SU-DHL-6 (cell line): ENCODE results near the gene MED8.

Experiments used
- H2AFZ ChIP-seq: fragments of 200-600 bp; sonication (generic); 2 replicates; pipeline ENCODE4 v1.6.1; 2014; ENCODE audit warnings: low read depth, mild to moderate bottlenecking, moderate library complexity, mixed read lengths, antibody characterized with exemption, low read length; ENCODE audit not compliant: severe bottlenecking
- H3F3A ChIP-seq: fragments of 200-600 bp; shearing (Covaris generic); 2 replicates; pipeline ENCODE4 v1.6.0; 2016; ENCODE audit warnings: antibody characterized with exemption, mild to moderate bottlenecking; ENCODE audit not compliant: insufficient read depth
- H3K27ac ChIP-seq: fragments of 200-600 bp; sonication (generic); 2 replicates; pipeline ENCODE4 v1.5.1; 2016; ENCODE audit warnings: low read depth, mild to moderate bottlenecking, low read length, moderate library complexity, mixed read lengths
- H3K27me3 ChIP-seq: fragments of 200-600 bp; sonication (generic), shearing (Covaris generic); 2 replicates; pipeline ENCODE4 v1.6.0; 2014; ENCODE audit warnings: mild to moderate bottlenecking, low read length
- H3K36me3 ChIP-seq: fragments of 200-600 bp; sonication (generic); 2 replicates; pipeline ENCODE4 v1.6.1; 2014; ENCODE audit warnings: mild to moderate bottlenecking, low read length, mixed read lengths
- H3K4me2 ChIP-seq: fragments of 300-600, 200-600 bp; shearing (Covaris generic), sonication (generic); 2 replicates; pipeline ENCODE4 v1.6.0; 2014; ENCODE audit warnings: low read length, low read depth, mild to moderate bottlenecking; ENCODE audit not compliant: poor library complexity, severe bottlenecking
- H3K4me3 ChIP-seq: fragments of 200-600 bp; sonication (generic); 2 replicates; pipeline ENCODE4 v1.5.1; 2014; ENCODE audit warnings: antibody characterized with exemption, low read length, mild to moderate bottlenecking, mixed read lengths; ENCODE audit not compliant: insufficient read depth, poor library complexity, severe bottlenecking
- H3K79me2 ChIP-seq: fragments of 200-600 bp; sonication (generic); 2 replicates; pipeline ENCODE4 v1.6.1; 2014; ENCODE audit warnings: mild to moderate bottlenecking, low read length, moderate library complexity; ENCODE audit not compliant: insufficient read depth
- H3K9ac ChIP-seq: fragments of 200-600 bp; sonication (generic); 2 replicates; pipeline ENCODE4 v1.7.0; 2014; ENCODE audit warnings: mild to moderate bottlenecking, low read length
- H3K9me2 ChIP-seq: fragments of 200-600 bp; sonication (generic); replicated peaks from 2 replicates; pipeline ENCODE4 v1.6.1; 2014; ENCODE audit warnings: low read length; ENCODE audit not compliant: insufficient read depth
- H3K9me3 ChIP-seq: fragments of 200-600 bp; sonication (generic); 2 replicates; pipeline ENCODE4 v1.6.1; 2014; ENCODE audit warnings: low read length, mixed read lengths; ENCODE audit not compliant: insufficient read depth
- H4K20me1 ChIP-seq: fragments of 200-600 bp; sonication (generic); 2 replicates; pipeline ENCODE4 v1.6.1; 2014; ENCODE audit warnings: low read depth, mild to moderate bottlenecking, antibody characterized with exemption, low read length, moderate library complexity, mixed read lengths
- CTCF ChIP-seq: fragments of 200-600 bp; sonication (generic); IDR thresholded peaks from one replicate; pipeline ENCODE4 v1.5.1; 2017; ENCODE audit warnings: antibody characterized with exemption, mild to moderate bottlenecking, low read length, moderate library complexity; ENCODE audit not compliant: insufficient read depth, poor library complexity, severe bottlenecking
- EZH2phosphoT487 ChIP-seq: fragments of 200-600 bp; sonication (generic), shearing (Covaris generic); conservative IDR thresholded peaks from 2 replicates; pipeline ENCODE4 v1.6.1; 2018; ENCODE audit warnings: mild to moderate bottlenecking, antibody characterized with exemption, low read length, moderate library complexity, mixed read lengths

The MED8 gene

DNA sequence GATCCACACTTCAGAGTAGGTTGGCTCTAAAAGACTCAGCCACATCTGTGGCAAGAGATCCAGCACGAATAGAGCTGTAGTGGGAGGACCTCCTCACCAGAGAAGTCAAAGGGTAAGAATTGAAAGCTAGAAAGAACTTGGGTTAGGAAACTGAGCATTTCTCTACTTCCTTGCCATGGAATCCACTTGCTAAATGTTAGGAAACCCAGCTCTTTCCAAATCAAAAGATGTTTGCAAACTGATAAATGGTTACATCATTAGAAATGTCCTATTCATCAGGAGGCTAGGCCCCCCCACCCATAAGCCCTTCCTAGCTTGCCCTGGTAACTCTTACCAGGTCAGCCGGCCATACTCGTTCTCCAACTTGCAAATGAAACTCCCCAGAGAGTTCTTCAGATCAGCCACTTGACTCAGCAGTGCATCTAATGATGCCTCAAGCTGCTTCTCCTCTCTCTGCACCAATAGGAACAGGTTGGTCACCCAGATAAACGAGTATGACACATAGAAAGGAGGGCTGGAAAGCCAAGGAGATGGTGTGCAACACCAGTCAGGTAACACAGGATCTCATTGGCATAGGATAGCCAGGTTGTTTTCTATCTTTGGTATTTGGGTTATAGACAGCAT, 1.5 kb downstream of the MED8 start:
- no peaks in the 10 kb centered on the region for H4K20me1 ChIP-seq
- H3K27me3 ChIP-seq = no peaks in the 10 kb centered on the region
- H3K9me3 ChIP-seq = no peaks in the 10 kb centered on the region
- no peaks in the 10 kb centered on the region for H3K9me2 ChIP-seq
- H3K4me2 ChIP-seq = peak overlapping the region; percentile 86
- no peak overlapping the region for H3K27ac ChIP-seq
- H3F3A ChIP-seq = no peaks in the 10 kb centered on the region
- H3K36me3 ChIP-seq = no peaks in the 10 kb centered on the region
- no peak overlapping the region for H3K4me3 ChIP-seq
- H3K9ac ChIP-seq = peak overlapping the region; percentile 75; the same call in 1 of the 2 replicates
- no peak overlapping the region for H2AFZ ChIP-seq
- H3K79me2 ChIP-seq = peaks cover 34% of the 10 kb centered on the region
- TF ChIP-seq EZH2phosphoT487 (no peak), CTCF (no peak)

- Histone ChIP-seq H3K27me3 (no peaks in the 10 kb centered on the region), H3K9me3 (no peaks in the 10 kb centered on the region), H2AFZ (no peak overlapping the region), H3K36me3 (no peaks in the 10 kb centered on the region), H3K9ac (no peak overlapping the region), H4K20me1 (no peaks in the 10 kb centered on the region), H3K79me2 (peaks cover 34% of the 10 kb centered on the region), H3F3A (no peaks in the 10 kb centered on the region), H3K4me3 (no peak overlapping the region), H3K4me2 (no peak overlapping the region), H3K9me2 (no peaks in the 10 kb centered on the region), H3K27ac (no peak overlapping the region)
- no peak for TF ChIP-seq EZH2phosphoT487
- no peak for TF ChIP-seq CTCF
These were observed 2.9 kb downstream of the MED8 start for GRCh38 chr1:43386676-43387075.

DNA sequence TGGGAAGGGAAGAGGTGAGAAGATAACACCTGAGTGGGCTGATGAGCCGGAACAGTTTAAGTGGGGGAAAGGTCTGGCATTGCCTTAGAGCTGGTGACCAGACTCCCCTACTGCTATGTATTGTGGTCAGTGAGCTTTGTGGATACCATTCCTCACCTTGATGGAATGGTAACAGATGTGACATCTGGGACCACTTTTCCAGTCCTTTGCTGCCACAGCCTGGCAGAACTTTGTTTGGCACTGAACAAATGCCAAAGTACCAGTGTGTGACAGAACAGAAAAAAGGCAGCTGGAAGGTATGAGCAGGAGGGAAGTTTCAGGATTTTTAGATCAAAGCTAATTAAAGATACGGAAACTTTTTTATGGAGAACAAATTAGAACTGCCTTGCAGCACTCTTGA, 6.2 kb downstream of the MED8 start:
- TF ChIP-seq CTCF = no peak
- TF ChIP-seq EZH2phosphoT487 = no peak
- Histone ChIP-seq H3F3A (no peaks in the 10 kb centered on the region), H3K36me3 (no peaks in the 10 kb centered on the region), H3K79me2 (peaks cover 6% of the 10 kb centered on the region), H3K9ac (no peak overlapping the region), H4K20me1 (no peaks in the 10 kb centered on the region), H2AFZ (no peak overlapping the region), H3K9me2 (no peaks in the 10 kb centered on the region), H3K27ac (no peak overlapping the region), H3K9me3 (no peaks in the 10 kb centered on the region), H3K4me2 (no peak overlapping the region), H3K27me3 (no peaks in the 10 kb centered on the region), H3K4me3 (no peak overlapping the region)
